ENCODE results near the gene INPP5D. TPM values are rescaled to one million over a fixed set of nuclear protein-coding genes. Genes with fewer than 3 reads are reported as not detected.

Gene INPP5D
- polyA plus RNA-seq, 1 donor (not counting 4 experiments of a cell fraction or from before 2014, with no cell fraction given), result 7.5 TPM

DNA sequence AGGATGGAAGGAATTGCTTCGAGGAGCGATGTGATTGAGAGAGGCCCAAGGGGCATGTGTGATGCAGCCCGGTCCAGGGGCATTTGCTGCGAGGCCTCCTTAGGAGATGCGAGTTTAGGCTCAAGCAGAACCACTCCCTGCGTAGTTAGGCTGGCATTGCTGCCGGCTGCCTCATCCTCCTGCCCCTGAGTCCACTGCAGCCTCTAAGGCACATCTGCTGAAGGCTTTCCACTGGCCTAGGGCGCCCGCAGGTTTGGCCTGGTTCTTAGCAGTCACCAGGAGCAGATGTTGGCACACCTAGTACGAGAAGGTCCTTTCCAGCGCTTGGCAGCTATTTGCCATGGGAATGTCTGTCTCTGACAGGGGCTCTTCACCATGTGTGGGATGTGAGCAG lies 20.7 kb downstream of the INPP5D start:
- H4K20me1 ChIP-seq (ENCODE audit: control insufficient read depth, extremely low read depth, insufficient read depth, low read length), result no peaks in the 10 kb centered on the region
- no peaks in the 10 kb centered on the region for H3K9me3 ChIP-seq (ENCODE audit: control insufficient read depth, low read depth, low read length)
- H3K4me1 ChIP-seq (ENCODE audit: control insufficient read depth, extremely low read depth, insufficient read depth, low read length), result peaks cover 11% of the 10 kb centered on the region
- no peaks in the 10 kb centered on the region for H3K79me2 ChIP-seq (ENCODE audit: control insufficient read depth, insufficient read depth, low read length)
- no peak for DNase-seq (ENCODE audit: low read depth, low spot score)
- H3K27ac ChIP-seq (ENCODE audit: control insufficient read depth, insufficient read depth, low read length), result no peak overlapping the region
- dilution Hi-C loops (cut with MboI; ENCODE audit: extremely low pct_ligation_motif_present, low sequenced_read_pairs), result no loop called here
- H3K36me3 ChIP-seq (ENCODE audit: control insufficient read depth in 2 of 2, extremely low read depth in 1 of 2, insufficient read depth in 2 of 2, low read length in 2 of 2), result no peaks in the 10 kb centered on the region
- peaks cover 21% of the 10 kb centered on the region for H3K27me3 ChIP-seq (ENCODE audit: control insufficient read depth, extremely low read depth, insufficient read depth, low read length)
- H3K4me2 ChIP-seq (ENCODE audit: control insufficient read depth, extremely low read depth, insufficient read depth, low read depth, low read length), result no peak overlapping the region
- no peak overlapping the region for H2AFZ ChIP-seq (ENCODE audit: control insufficient read depth, low read length)
- H3K9ac ChIP-seq (ENCODE audit: control insufficient read depth, extremely low read depth, insufficient read depth, low read length), result no peak overlapping the region
- no peak overlapping the region for H3K4me3 ChIP-seq (ENCODE audit: control insufficient read depth in 2 of 3, extremely low read depth in 1 of 3, insufficient read depth in 2 of 3, low read depth in 1 of 3, low read length in 3 of 3)
- TF ChIP-seq, protein P1, sequence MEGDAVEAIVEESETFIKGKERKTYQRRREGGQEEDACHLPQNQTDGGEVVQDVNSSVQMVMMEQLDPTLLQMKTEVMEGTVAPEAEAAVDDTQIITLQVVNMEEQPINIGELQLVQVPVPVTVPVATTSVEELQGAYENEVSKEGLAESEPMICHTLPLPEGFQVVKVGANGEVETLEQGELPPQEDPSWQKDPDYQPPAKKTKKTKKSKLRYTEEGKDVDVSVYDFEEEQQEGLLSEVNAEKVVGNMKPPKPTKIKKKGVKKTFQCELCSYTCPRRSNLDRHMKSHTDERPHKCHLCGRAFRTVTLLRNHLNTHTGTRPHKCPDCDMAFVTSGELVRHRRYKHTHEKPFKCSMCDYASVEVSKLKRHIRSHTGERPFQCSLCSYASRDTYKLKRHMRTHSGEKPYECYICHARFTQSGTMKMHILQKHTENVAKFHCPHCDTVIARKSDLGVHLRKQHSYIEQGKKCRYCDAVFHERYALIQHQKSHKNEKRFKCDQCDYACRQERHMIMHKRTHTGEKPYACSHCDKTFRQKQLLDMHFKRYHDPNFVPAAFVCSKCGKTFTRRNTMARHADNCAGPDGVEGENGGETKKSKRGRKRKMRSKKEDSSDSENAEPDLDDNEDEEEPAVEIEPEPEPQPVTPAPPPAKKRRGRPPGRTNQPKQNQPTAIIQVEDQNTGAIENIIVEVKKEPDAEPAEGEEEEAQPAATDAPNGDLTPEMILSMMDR (optimal IDR thresholded peaks at IDR 0.05 in 1 of 3, IDR thresholded peaks at IDR 0.05 in 1 of 3, conservative IDR thresholded peaks at IDR 0.05 in 1 of 3; ENCODE audit: extremely low read depth in 1 of 3, insufficient read depth in 2 of 3, low read length in 3 of 3), result no peak
- H3K9me1 ChIP-seq (ENCODE audit: control insufficient read depth, extremely low read depth, insufficient read depth, low read length), result no peaks in the 10 kb centered on the region
- FAIRE-seq, result no peak

DNA sequence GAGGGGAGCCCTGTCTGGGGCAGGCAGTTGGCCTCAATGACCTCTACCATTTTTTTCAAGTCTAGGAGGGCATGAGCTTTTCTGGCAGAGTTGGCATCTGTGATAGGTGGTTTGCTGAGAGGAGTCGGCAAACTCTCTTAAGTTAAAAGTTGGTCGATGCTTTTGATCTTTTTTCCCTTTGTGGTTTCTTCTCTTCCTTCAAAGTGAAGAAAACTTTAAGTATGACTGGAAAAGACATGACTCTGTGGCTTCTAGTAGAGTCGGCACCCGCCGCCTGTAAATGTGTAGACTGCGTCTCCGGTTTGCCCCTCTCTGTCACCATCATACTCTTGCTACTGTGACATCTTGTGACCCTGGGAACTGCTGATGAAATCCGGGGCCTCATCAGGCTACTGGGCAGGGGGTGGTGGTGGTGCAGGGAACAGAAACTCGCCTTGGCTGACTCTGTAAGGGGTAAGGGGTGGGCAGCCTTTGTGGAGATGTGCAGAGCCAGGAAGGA lies 21.1 kb downstream of the INPP5D start:
- H4K20me1 ChIP-seq (ENCODE audit: control insufficient read depth, extremely low read depth, insufficient read depth, low read length), result no peaks in the 10 kb centered on the region
- H3K79me2 ChIP-seq (ENCODE audit: control insufficient read depth, insufficient read depth, low read length), result no peaks in the 10 kb centered on the region
- H3K9me1 ChIP-seq (ENCODE audit: control insufficient read depth, extremely low read depth, insufficient read depth, low read length), result no peaks in the 10 kb centered on the region
- H3K9me3 ChIP-seq (ENCODE audit: control insufficient read depth, low read depth, low read length), result no peaks in the 10 kb centered on the region
- dilution Hi-C loops (cut with MboI; ENCODE audit: extremely low pct_ligation_motif_present, low sequenced_read_pairs), result no loop called here
- no peaks in the 10 kb centered on the region for H3K36me3 ChIP-seq (ENCODE audit: control insufficient read depth in 2 of 2, extremely low read depth in 1 of 2, insufficient read depth in 2 of 2, low read length in 2 of 2)
- TF ChIP-seq, protein P1 (optimal IDR thresholded peaks at IDR 0.05 in 1 of 3, IDR thresholded peaks at IDR 0.05 in 1 of 3, conservative IDR thresholded peaks at IDR 0.05 in 1 of 3; ENCODE audit: extremely low read depth in 1 of 3, insufficient read depth in 2 of 3, low read length in 3 of 3), result no peak
- TF ChIP-seq EZH2 (IDR thresholded peaks at IDR 0.05; ENCODE audit: low read length), result no peak
- FAIRE-seq (no peak), DNase-seq (ENCODE audit: low read depth, low spot score) (no peak)
- peaks cover 21% of the 10 kb centered on the region for H3K27me3 ChIP-seq (ENCODE audit: control insufficient read depth, extremely low read depth, insufficient read depth, low read length)
- H3K4me1 ChIP-seq (ENCODE audit: control insufficient read depth, extremely low read depth, insufficient read depth, low read length), result peaks cover 6% of the 10 kb centered on the region
- H3K27ac ChIP-seq (ENCODE audit: control insufficient read depth, insufficient read depth, low read length), result no peak overlapping the region
- H3K9ac ChIP-seq (ENCODE audit: control insufficient read depth, extremely low read depth, insufficient read depth, low read length), result no peak overlapping the region
- H2AFZ ChIP-seq (ENCODE audit: control insufficient read depth, low read length), result no peak overlapping the region
- H3K4me2 ChIP-seq (ENCODE audit: control insufficient read depth, extremely low read depth, insufficient read depth, low read depth, low read length), result no peak overlapping the region
- H3K4me3 ChIP-seq (ENCODE audit: control insufficient read depth in 2 of 3, extremely low read depth in 1 of 3, insufficient read depth in 2 of 3, low read depth in 1 of 3, low read length in 3 of 3), result no peak overlapping the region
